Activated effector memory CD4-positive, alpha-beta T cell treated with anti-CD3 and anti-CD28 coated beads, Interleukin-2, amount 50 U/mL, for 16 hours (primary cell): ENCODE data around the gene FBLN5.
"Not testable (repeated sequence)": the region's sequence is repeated elsewhere in the genome, so short reads cannot be mapped to it uniquely, and the experiment has no call there.

Experiments
- DNase-seq: peaks from one replicate; pipeline ENCODE4 v3.0.0-alpha.2; 2020

The FBLN5 gene

DNA sequence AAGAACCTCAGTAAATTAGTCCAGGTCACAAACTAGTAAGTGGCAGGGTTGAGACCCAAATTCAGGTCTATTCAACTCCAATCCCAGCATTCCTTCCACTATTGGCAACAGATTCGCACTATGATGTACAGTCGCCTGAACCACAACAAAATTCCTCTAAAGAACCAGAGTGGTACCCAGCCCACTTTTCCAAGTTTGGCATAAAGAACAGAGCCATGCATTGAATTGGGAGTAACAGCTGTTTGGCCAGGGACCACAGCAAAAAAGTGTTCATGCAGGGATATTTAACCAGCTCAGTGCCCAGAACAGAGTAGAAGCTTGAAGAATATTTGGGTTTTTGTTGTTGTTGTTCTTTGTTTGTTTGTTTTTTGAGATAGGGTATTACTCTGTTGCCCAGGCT, 89.9 kb downstream of the FBLN5 start:
- no peak for DNase-seq

DNA sequence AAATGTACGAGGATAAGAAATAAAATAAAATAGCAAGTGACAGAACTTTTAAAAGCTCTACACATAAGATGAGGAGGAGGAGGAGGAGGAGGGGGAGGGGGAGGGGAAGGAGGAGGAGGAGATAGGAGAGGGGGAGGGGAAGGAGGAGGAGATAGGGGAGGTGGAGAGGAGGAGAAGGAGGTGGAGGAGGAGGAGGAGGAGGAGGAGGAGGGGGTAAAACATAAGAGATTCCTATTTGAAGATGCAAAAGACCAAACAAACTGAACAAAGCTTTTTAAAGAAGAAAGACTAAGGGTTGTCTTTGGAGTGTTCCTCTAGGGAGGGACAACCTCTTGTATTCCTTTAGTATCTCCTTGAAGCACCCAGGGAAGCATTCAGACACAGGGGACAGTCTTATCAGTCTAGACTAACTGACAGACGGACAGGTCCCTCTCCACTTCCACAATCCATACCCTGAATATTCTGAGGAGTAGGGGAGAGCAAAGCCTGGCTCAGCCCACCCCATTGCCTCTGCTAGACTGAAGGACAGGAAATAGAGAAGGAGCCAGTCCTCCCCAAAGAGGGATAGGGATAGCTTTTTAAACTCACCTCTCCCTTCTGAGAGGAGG, 93.1 kb downstream of the FBLN5 start:
- DNase-seq = no peak

DNA sequence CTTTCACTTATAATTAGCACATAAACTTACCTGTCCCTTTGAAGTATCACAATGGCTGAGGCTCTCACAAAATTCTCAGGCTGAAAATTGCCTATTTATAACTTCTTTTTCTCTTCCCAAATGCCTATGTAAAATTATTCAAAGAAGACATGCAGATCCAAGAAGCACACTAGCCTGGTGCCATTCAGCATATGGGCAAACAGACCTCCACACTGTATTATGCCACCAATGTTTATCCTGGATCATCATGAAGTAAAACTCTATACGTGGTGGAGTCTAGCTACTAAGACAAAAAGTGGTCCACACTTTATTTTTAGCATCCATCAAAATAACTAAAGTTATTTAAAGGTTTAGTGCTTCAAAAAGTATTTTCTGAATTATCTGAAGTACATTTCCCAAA, 95.9 kb downstream of the FBLN5 start:
- no peak for DNase-seq

DNA sequence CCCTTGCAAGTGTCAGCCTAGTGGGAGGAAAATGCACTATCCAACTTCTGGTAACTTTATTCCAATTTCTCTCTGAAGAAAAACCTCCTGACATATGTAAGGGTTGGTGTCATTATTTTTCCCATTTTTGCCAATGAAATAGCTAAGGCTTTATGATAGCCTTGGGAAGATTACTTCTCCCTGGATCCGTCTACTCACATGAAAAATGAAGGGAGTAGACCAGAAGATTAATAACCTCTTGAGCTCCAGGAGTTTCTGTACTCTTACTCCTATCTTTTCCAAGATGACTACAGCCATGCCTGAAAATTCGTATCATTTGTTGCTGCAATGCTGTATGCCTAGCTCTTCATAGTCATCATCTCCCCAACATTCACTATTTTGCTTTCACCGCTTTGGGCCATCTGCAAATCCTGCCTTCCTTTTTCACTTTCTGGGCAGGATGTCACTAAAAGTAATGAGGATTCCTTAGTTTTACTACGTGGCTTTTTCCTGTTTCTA, 98.9 kb downstream of the FBLN5 start:
- DNase-seq = no peak

DNA sequence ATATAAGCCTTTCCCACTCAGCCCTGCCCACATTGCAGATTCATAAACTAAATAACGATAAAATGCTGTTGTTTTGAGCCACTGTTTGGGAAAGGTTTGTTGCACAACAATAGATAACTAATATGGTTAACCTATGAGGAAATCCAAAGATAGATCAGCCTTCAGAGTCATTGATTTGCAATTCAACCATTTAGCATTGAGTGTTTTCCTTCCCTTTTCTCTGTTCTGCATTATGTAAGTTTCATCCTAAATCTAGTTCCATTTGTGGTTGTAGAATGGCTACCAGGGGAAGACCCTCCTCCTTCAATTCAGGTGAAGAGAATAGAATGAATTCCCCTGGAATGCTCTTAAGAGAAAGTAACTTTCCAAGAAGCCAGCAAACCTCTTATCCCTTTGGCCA, 99.8 kb downstream of the FBLN5 start:
- DNase-seq = no peak

DNA sequence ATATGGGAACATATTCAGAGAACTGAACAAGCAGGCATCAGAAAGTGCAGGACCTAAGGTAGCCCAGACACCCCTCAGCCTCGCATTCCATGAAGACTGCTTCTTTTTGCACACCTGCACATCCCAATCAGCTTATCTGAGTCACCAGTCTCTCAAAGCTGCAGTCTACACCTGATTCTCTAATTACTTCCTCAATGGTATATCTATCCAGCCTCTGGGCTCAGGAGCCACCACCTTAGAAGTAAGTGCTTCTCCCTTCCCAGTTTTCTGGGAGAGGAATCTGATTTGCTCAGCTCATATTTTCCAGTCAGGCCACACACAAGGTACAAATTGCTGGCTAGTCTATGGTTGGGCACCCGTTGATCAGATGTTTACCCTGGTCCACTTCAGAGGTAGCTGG, 101.8 kb downstream of the FBLN5 start:
- DNase-seq = no peak

DNA sequence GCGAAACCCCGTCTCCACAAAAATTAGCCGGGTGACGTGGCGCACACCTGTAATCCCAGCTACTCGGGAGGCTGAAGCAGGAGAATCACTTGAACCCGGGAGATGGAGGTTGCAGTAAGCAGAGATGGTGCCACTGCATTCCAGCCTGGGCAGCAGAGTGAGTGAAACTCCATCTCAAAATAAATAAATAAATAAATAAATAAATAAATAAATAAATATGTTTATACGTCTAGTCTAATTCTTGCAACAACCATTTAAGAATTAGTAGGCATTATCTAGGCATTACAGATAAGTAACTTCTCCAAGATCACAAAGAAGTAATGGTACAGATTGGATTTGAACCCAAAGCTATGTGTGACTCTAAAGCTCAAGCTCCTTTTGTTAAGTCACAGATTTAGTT, 102.4 kb downstream of the FBLN5 start:
- DNase-seq = not testable (repeated sequence)

DNA sequence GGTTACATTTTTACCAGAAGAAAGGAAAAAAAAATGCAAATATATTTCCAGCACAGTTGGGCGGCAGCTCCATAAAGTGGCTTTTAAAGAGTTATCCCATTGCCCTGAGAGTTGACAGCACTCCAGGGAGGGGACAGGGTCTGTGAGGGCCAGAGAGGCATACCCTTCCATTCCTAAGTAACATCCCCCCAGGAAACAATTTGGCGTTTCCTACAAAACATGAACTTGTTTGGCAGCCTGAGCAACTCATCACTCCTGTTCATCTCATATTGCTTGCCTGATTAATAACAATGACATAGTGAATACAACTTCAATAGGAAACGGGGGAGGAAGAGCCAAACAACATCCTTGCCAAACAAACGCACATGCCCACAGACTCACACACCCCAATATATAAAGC, 103.5 kb downstream of the FBLN5 start:
- DNase-seq = no peak

DNA sequence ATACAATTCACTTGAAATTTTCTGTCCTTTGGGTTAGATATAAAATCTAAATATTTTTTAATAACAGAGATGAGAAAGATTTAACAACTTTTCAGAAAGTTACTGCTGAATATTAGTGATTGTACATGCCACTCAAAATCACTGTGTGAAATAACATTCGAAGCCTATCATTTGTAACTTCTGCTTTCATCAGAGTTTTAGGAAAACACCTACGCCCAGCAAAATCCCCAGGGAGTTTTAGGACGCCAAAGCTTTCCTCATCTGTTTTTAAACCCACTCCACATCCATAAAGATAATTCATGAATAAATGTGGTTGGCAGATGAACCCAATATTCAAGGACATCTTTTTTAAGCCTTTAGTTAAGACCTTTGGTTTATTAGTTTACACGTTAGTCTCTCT, 104.1 kb downstream of the FBLN5 start:
- no peak for DNase-seq

DNA sequence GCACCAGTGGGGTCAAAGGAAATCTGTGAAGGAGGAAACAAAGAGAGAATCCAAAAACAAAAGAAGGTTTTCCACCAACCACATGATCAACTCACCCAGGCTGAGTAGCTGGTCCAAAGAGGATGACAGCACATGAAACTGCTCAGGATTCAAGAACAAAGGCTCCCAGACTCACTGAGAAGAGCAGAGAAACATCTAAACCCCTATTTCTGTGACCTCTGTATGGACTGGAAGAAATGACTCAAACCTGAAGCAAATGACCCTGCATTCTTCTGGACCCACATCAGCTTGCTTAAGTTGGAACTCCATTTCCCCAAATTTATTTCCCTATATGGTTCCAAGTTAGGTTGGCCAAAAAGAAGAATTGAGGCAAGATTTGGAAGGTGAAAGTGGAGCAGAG, 106.4 kb downstream of the FBLN5 start:
- no peak for DNase-seq

DNA sequence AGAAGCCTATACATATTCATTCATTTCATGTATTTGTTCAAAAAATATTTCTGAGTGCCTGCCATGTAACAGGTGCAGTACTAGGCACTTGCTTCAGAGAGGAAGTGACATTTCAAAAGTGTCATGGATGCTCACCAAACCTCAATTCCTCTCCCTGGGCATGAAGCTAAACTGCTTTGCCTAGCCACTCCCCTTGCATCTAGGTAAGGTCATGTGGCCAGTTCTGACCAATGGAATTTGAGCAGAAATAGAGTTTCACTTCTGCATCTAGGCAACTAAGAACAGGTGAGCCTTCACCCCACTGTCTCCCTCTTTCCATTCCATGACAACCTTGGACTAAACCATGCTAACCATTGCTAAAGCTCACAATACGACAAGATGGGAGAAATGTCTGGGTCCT, 107.7 kb downstream of the FBLN5 start:
- DNase-seq = no peak

DNA sequence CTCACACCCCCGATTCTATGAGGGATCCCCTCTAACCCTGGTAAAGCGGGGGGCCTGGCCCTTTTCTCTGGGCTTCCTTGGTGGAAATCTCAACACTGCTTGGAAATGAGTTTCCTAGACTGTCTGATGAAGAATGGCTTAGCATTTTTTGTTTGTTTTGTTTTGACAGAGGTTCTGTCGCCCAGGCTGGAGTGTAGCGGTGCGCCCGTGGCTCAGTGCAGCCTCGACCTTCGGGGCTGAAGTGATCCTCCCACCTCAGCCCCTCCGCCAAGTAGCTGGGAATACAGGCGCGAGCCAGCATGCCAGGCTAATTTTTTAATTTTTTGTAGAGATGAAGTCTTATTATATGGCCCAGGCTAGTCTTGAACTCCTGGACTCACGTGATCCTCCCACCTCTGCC, 110.4 kb downstream of the FBLN5 start:
- DNase-seq = no peak

DNA sequence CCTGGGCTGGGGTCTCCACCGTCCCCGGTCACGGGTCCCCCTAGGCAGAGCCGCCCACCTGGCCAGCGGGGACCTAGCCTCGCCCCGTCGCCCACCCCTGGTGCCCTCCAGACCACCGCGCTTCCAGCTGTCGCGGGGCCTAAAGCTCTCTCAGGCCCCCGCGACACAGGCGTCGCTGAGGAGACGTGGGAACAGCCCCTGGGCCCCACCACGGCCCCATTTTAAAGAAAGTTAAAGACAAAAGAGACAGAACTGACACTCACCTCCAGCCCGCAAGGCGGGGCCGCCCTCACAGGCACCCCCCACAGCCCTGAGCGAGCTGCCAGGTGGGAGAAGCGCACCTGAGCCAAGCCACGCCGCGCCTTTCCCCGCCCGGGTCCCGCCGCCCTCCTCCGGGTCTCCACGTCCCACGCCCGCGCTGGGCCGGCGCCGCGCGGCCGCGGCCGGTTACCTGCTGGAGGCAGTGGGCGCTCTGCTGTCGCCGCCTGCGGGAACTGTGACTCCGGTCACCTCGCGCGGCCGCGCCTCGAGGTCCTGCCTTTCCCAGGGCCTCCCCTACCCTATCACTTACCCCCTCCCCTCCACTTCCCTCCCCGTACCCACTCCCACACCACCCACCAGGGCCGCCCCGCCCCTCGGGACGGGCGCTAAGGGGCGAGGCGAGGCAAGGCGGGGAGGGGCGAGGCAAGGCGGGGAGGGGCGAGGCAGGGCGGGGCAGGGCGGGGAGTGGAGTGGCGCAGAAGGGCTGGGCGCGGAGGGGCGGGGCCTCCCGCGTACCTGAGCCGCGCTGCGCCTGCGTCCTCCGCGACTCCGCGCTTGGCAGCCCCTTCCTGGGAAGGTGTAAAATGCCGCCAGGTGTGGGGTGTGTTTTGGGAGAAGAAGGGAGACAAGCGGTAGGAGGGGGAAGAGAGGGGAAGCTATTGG, 111.3 kb downstream of the FBLN5 start:
- peak; percentile 96 for DNase-seq

DNA sequence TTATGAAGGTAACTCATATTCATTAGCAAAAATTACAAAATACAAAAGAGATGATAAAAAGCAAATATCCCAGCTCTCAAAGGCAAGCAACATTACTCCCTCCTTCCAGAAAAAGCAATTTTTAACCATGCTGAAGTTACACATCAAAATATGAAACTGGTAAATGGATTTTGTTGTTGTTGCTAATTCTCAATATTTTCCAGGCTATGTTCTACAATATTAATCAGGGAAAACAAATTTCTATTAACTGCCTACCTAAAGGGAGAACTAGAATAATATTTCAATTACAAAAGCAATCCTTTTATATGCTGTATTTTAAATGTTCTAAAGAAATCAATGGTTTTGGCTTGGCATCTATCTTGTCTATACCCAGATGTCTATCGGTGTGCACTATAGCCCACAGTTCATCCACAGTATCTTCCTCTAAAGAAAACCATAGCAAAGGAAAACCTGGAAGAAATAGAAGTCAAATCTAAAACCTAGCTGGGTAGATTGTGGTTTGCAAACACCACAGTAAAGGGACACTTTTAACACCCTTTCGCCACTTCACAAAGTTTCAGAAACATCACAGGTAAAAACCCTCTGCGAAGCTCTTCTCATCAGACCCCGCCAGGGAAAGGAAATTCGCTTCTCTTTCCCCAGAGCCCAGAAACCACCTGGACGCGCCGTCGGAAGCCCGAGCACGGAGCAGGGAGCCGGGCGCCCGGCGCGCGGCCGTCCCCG, 112.1 kb downstream of the FBLN5 start:
- DNase-seq = no peak

DNA sequence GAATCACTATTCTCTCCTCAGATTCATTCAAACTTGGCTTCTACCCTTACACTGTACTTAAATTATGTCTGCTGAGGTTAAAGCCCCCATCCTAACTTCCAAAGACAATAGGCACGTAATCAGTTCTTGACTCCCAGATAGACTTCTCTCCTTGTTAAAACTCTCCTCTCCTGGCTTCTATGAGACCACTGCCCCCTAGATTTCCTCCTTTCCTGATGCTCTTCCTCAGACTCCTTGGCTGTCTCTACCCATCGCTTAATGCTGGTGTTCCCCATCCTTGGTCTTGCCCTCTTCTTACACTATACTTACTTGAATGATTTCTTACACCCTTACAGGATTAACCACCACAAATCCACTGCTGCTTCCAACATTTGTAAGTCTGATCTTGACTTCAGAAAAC, 112.9 kb downstream of the FBLN5 start:
- DNase-seq = no peak

DNA sequence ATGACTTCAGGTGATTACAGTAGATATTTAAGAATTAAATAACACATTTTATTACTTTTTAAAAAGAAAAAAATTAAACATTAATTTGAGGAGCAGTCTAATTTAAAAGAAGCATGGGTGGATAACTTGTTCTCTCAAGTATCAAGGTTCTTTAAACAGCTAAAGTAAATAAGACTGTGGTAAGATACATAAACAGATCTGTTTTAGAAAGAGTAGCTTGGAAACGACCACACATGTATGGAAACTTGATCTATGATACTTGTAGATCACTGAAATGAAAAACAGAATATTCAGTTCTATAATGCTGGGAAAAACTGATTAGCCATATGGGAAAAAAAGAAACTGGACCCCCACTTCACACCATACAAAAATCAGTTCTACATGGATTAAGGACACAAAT, 116.2 kb downstream of the FBLN5 start:
- DNase-seq = no peak

DNA sequence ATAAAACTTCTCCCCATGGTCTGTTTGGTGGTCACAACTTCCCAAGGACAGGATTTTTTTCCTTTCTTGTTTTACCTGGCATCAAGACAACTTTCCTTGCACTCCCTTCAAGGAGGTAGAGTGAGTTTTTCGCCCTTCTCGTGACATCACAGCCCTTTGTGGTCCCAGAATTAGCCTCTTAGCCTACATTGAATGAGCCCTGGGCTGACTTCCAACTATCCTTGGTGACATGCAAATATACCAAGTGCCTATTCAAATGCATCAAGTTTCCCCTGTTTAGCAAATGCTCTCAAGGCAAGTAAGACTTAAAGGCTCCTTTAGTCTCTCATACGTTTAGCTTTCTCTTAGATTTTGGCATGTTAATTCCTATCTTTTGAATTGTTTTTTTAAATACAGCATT, 116.7 kb downstream of the FBLN5 start:
- DNase-seq = no peak

DNA sequence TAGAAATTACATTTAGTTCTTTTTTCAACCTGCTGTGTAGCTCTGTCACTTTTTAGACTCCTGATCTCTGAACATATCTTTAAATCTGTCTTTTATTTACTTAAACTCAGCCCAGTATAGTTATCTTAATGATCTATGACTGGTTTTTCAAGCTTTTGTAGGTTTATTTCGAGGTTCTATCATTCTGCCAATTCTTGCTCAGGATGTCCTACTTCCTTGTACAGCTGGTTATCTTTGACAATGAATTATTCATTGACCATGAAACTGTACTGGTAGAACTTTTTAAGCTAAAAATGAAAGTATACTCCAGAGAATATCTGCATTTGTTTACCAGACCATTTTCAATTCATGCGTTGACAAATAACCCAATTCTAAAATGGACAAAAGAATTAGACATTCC, 118.0 kb downstream of the FBLN5 start:
- no peak for DNase-seq

DNA sequence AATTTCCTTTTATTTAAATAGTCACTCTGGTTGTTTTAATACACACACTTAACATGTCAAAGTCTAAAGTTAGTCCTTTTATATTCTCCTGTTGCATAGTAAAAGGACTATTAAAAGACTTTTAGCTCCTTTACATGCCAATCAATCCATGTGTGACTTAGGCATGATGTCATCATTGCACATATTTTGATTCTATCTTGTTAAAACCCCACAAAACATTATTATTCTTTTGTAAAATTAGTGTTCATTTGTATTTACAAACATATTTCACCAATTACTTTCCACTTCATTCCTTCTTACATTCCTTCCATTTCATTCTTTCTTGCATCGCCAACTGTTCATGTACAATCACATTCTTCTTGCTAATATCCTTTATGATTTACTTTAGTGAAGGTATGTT, 119.7 kb downstream of the FBLN5 start:
- DNase-seq = no peak
